HCT116 (cell line): ENCODE measurements around the gene CELF2. TPM values are rescaled to one million over a fixed set of nuclear protein-coding genes. Genes with fewer than 3 reads are reported as not detected.

ENCODE experiments used
- ATAC-seq: fragments of 200-7000 bp; cut with Tn5 transposase; 2 replicates; pipeline ENCODE4 v1.9.1; 2020; ENCODE audit warnings: mild to moderate bottlenecking, moderate library complexity
- BruUV-seq: library from RNA; stranded (reverse); fragments of 400-500 nt; replicated peaks from 2 replicates; lab custom pipeline; 2021; lab: Mats Ljungman, UMichigan
- CTCF ChIA-PET: fragments of 300-600 bp; sonication (Branson Sonifier 250); formaldehyde crosslinking; loops from one replicate; lab custom pipeline; 2021; ENCODE audit warnings: antibody characterized with exemption; lab: Charles Lee
- POLR2A ChIA-PET: fragments of 300-600, 350-600 bp; sonication (Branson Sonifier 250); formaldehyde crosslinking; loops from one replicate; lab custom pipeline; 2021; ENCODE audit warnings: antibody characterized with exemption; lab: Charles Lee
- RAD21 ChIA-PET, 2 experiments: fragments of 300-600 bp; sonication (Branson Sonifier 250); formaldehyde crosslinking; loops; one replicate each; lab custom pipeline; 2023; ENCODE audit warnings: low total read pairs in 2 of 2; ENCODE audit not compliant: uncharacterized antibody in 2 of 2, unreplicated experiment in 2 of 2, low non-redundant PET in 1 of 2; lab: Charles Lee
- DNase-seq: peaks from one replicate; pipeline ENCODE4 v3.0.0-alpha.2; 2010; ENCODE audit warnings: low read depth, low spot score
- H2AFZ ChIP-seq: fragments of 200-600 bp; shearing (Covaris generic), sonication (generic); 2 replicates; pipeline ENCODE4 v1.6.1; 2017; ENCODE audit warnings: low read depth, mixed run types, mixed read lengths, antibody characterized with exemption, low read length; ENCODE audit not compliant: poor library complexity, severe bottlenecking
- H3K27ac ChIP-seq: 2 replicates; pipeline ENCODE4 v1.5.1; 2012; ENCODE audit warnings: low read depth, low read length
- H3K27me3 ChIP-seq: fragments of 200-600 bp; sonication (generic); 2 replicates; pipeline ENCODE4 v1.6.1; 2016; ENCODE audit warnings: mixed run types, low read length, mixed read lengths; ENCODE audit not compliant: insufficient read depth
- H3K36me3 ChIP-seq, 2 experiments: fragments of 200-500 bp in 1 of 2; fragments of 200-600 bp in 1 of 2; sonication (Bioruptor generic) in 1 of 2; sonication (generic) in 1 of 2; 2 replicates each; pipeline versions ENCODE4 v1.5.1 to v1.6.1; 2014 to 2016; ENCODE audit warnings: low read length in 2 of 2, inconsistent platforms in 1 of 2, mixed read lengths in 1 of 2, mixed run types in 1 of 2; ENCODE audit not compliant: insufficient read depth in 2 of 2, control insufficient read depth in 1 of 2
- H3K4me1 ChIP-seq, 2 experiments: fragments of 200-600 bp in 1 of 2; sonication (generic) in 1 of 2; 2 replicates each; pipeline versions ENCODE4 v1.5.1 to v1.6.1; 2012 to 2017; ENCODE audit warnings: low read length in 2 of 2, inconsistent platforms in 1 of 2, mild to moderate bottlenecking in 1 of 2, mixed read lengths in 1 of 2, mixed run types in 1 of 2, moderate library complexity in 1 of 2; ENCODE audit not compliant: insufficient read depth in 2 of 2, control insufficient read depth in 1 of 2
- H3K4me2 ChIP-seq: fragments of 200-600 bp; sonication (generic); 2 replicates; pipeline ENCODE4 v1.6.1; 2017; ENCODE audit warnings: mixed run types, low read length, mixed read lengths
- H3K4me3 ChIP-seq, 2 experiments: fragments of 200-600 bp in 1 of 2; sonication (generic) in 1 of 2; replicated peaks in 1 of 2; 2 replicates each; pipeline ENCODE4 v1.5.1; 2011 to 2016; ENCODE audit warnings: low read length in 2 of 2, control low read depth in 1 of 2, low read depth in 1 of 2, mild to moderate bottlenecking in 1 of 2, mixed read lengths in 1 of 2, mixed run types in 1 of 2
- H3K79me2 ChIP-seq: fragments of 200-600 bp; sonication (generic); 2 replicates; pipeline ENCODE4 v1.6.1; 2017; ENCODE audit warnings: mild to moderate bottlenecking, mixed run types, low read length, moderate library complexity, mixed read lengths; ENCODE audit not compliant: insufficient read depth
- H3K9ac ChIP-seq: fragments of 200-600 bp; sonication (generic); 2 replicates; pipeline ENCODE4 v1.6.1; 2016; ENCODE audit warnings: low read length, mixed read lengths
- H3K9me2 ChIP-seq: fragments of 200-600 bp; sonication (generic), shearing (Covaris generic); 2 replicates; pipeline ENCODE4 v1.6.1; 2017; ENCODE audit warnings: mixed run types, mild to moderate bottlenecking, moderate library complexity; ENCODE audit not compliant: insufficient read depth
- H3K9me3 ChIP-seq, 2 experiments: fragments of 200-500 bp in 1 of 2; fragments of 200-600 bp in 1 of 2; sonication (Bioruptor generic) in 1 of 2; sonication (generic) in 1 of 2; 2 replicates each; pipeline ENCODE4 v1.6.1; 2014 to 2017; ENCODE audit warnings: low read length in 2 of 2, mixed read lengths in 2 of 2, inconsistent platforms in 1 of 2, low read depth in 1 of 2, mild to moderate bottlenecking in 1 of 2, mixed run types in 1 of 2, moderate library complexity in 1 of 2; ENCODE audit not compliant: control insufficient read depth in 1 of 2, insufficient read depth in 1 of 2
- H4K20me1 ChIP-seq: fragments of 200-600 bp; sonication (generic), shearing (Covaris generic); 2 replicates; pipeline ENCODE4 v1.6.1; 2017; ENCODE audit warnings: mixed run types, mild to moderate bottlenecking, moderate library complexity; ENCODE audit not compliant: insufficient read depth
- ATF3 ChIP-seq: IDR thresholded peaks from 2 replicates; pipeline ENCODE4 v1.6.1; 2012
- CBX3 ChIP-seq: IDR thresholded peaks from 2 replicates; pipeline ENCODE4 v1.6.1; 2012; ENCODE audit warnings: low read depth
- CEBPB ChIP-seq: IDR thresholded peaks from 2 replicates; pipeline ENCODE4 v1.6.1; 2012; ENCODE audit warnings: low read depth
- EGR1 ChIP-seq: IDR thresholded peaks from 2 replicates; pipeline ENCODE4 v1.6.1; 2012; ENCODE audit warnings: low read depth
- ELF1 ChIP-seq: IDR thresholded peaks from 2 replicates; pipeline ENCODE4 v1.6.1; 2012; ENCODE audit warnings: low read depth, borderline replicate concordance
- EZH2 ChIP-seq: fragments of 200-600 bp; sonication (generic); IDR thresholded peaks from 2 replicates; pipeline ENCODE4 v1.6.1; 2017; ENCODE audit warnings: antibody characterized with exemption, mixed run types
- EZH2phosphoT487 ChIP-seq: fragments of 200-600 bp; IDR thresholded peaks from 2 replicates; pipeline ENCODE4 v1.6.1; 2018; ENCODE audit warnings: antibody characterized with exemption, borderline replicate concordance
- POLR2AphosphoS5 ChIP-seq: IDR thresholded peaks from 2 replicates; pipeline ENCODE4 v1.6.1; 2011; ENCODE audit warnings: mild to moderate bottlenecking, low read depth, low read length, moderate library complexity
- RAD21 ChIP-seq: IDR thresholded peaks from 2 replicates; pipeline ENCODE4 v1.6.1; 2012; ENCODE audit warnings: low read depth, mild to moderate bottlenecking
- SP1 ChIP-seq: IDR thresholded peaks from 2 replicates; pipeline ENCODE4 v1.6.1; 2012; ENCODE audit warnings: low read depth
- SRF ChIP-seq: IDR thresholded peaks from 2 replicates; pipeline ENCODE4 v1.6.1; 2012; ENCODE audit warnings: low read depth
- TCF7L2 ChIP-seq: IDR thresholded peaks from 2 replicates; pipeline ENCODE4 v1.7.0; 2011; ENCODE audit warnings: borderline replicate concordance, inconsistent platforms; ENCODE audit not compliant: insufficient read depth, insufficient read length; ENCODE audit errors: extremely low read depth
- YY1 ChIP-seq: IDR thresholded peaks from 2 replicates; pipeline ENCODE4 v1.6.1; 2011; ENCODE audit warnings: low read length, low read depth, moderate library complexity, mild to moderate bottlenecking; ENCODE audit not compliant: insufficient replicate concordance; ENCODE audit errors: extremely low read depth
- ZFX ChIP-seq: fragments of 450-650 bp; IDR thresholded peaks from 2 replicates; pipeline ENCODE4 v1.6.1; 2017
- ZNF274 ChIP-seq: fragments of 200-500 bp; sonication (Bioruptor generic); IDR thresholded peaks from 2 replicates; pipeline ENCODE4 v1.6.1; 2014; ENCODE audit warnings: mild to moderate bottlenecking, low read depth, low read length, inconsistent platforms
- intact Hi-C: fragments of 100-400 bp; cut with micrococcal nuclease; formaldehyde crosslinking; loops from 2 replicates; pipeline ENCODE4 v1.10.0; 2022
- total RNA-seq: library from RNA; stranded (reverse); gene quantifications from one replicate; pipeline ENCODE4 v1.2.1, GENCODE V29; 2021; ENCODE audit not compliant: unreplicated experiment
- TF ChIP-seq, protein P1 (sequence below): IDR thresholded peaks from 2 replicates; pipeline ENCODE4 v1.6.1; 2012
- TF ChIP-seq, protein P2 (sequence below), 3 experiments: fragments of 200-600 bp in 1 of 3; sonication (generic) in 1 of 3; IDR thresholded peaks in 2 of 3; conservative IDR thresholded peaks in 1 of 3; 2 replicates each; pipeline ENCODE4 v1.5.1; 2012 to 2017; ENCODE audit warnings: low read depth in 2 of 3, low read length in 2 of 3, antibody characterized with exemption in 1 of 3, borderline replicate concordance in 1 of 3, control low read depth in 1 of 3, mild to moderate bottlenecking in 1 of 3, mixed read lengths in 1 of 3, mixed run types in 1 of 3, moderate library complexity in 1 of 3; ENCODE audit not compliant: insufficient read depth in 1 of 3

Gene CELF2
- total RNA-seq, 1 experiment from 2014 or later, result 0.66 TPM

- BruUV-seq, result no TSS peak
Observed at GRCh38 chr10:11332846-11333245, 315.2 kb downstream of the CELF2 start.

DNA sequence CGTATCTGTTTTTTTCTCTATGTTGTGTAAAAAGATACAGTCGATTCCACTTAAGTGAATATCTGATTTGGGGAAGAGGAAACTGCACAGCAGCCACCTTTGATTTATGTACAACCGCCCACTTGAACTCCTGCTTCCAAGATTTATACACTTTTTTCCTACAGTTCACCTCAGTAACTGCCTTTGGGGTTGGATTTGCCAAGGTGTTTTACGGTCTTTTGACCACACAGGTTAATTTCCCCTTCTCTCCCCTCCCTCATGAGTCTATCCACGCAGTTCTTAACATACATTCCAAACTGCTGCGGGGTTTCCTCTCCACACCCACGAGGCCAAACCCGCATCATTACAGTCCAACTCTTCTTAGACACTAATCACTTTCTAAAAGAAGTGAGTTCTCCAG lies 316.8 kb downstream of the CELF2 start:
- Histone ChIP-seq H3K9me3 (no peaks in the 10 kb centered on the region), H3K9me2 (no peaks in the 10 kb centered on the region), H3K27ac (no peak overlapping the region), H3K79me2 (no peaks in the 10 kb centered on the region), H3K4me1 (no peaks in the 10 kb centered on the region), H3K27me3 (peaks cover 23% of the 10 kb centered on the region), H3K4me3 (no peak overlapping the region), H4K20me1 (no peaks in the 10 kb centered on the region), H3K9ac (no peak overlapping the region), H2AFZ (no peak overlapping the region), H3K4me2 (no peak overlapping the region), H3K36me3 (no peaks in the 10 kb centered on the region)
- ChIA-PET RAD21 (no interaction called here), POLR2A (no interaction called here), CTCF (no interaction called here)
- BruUV-seq, result no TSS peak
- ATAC-seq, result no peak
- intact Hi-C loops, result no loop called here
- DNase-seq, result no peak
- TF ChIP-seq EGR1 (no peak), SRF (no peak), RAD21 (no peak), YY1 (no peak), ZNF274 (no peak), CEBPB (no peak), ZFX (no peak), TCF7L2 (no peak), ELF1 (no peak), ATF3 (no peak), SP1 (no peak), POLR2AphosphoS5 (no peak)
- TF ChIP-seq, protein P1, sequence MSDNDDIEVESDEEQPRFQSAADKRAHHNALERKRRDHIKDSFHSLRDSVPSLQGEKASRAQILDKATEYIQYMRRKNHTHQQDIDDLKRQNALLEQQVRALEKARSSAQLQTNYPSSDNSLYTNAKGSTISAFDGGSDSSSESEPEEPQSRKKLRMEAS, result no peak

More at GRCh38 chr10:11332846-11333245, 315.2 kb downstream of the CELF2 start:
- no peaks in the 10 kb centered on the region for H3K9me2 ChIP-seq
- CTCF ChIA-PET, result no interaction called here
- H3K27ac ChIP-seq, result no peak overlapping the region
- DNase-seq (no peak), ATAC-seq (no peak)
- no peak overlapping the region for H3K9ac ChIP-seq
- no peaks in the 10 kb centered on the region for H3K36me3 ChIP-seq
- H3K4me3 ChIP-seq, result no peak overlapping the region
- TF ChIP-seq SP1 (no peak), ZFX (no peak), EZH2 (no peak), SRF (no peak), RAD21 (no peak), EZH2phosphoT487 (no peak), CBX3 (no peak), EGR1 (no peak), ZNF274 (no peak), ELF1 (no peak)
- TF ChIP-seq, protein P2, sequence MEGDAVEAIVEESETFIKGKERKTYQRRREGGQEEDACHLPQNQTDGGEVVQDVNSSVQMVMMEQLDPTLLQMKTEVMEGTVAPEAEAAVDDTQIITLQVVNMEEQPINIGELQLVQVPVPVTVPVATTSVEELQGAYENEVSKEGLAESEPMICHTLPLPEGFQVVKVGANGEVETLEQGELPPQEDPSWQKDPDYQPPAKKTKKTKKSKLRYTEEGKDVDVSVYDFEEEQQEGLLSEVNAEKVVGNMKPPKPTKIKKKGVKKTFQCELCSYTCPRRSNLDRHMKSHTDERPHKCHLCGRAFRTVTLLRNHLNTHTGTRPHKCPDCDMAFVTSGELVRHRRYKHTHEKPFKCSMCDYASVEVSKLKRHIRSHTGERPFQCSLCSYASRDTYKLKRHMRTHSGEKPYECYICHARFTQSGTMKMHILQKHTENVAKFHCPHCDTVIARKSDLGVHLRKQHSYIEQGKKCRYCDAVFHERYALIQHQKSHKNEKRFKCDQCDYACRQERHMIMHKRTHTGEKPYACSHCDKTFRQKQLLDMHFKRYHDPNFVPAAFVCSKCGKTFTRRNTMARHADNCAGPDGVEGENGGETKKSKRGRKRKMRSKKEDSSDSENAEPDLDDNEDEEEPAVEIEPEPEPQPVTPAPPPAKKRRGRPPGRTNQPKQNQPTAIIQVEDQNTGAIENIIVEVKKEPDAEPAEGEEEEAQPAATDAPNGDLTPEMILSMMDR (IDR thresholded peaks at IDR 0.05 in 2 of 3, conservative IDR thresholded peaks at IDR 0.05 in 1 of 3; ENCODE audit: borderline replicate concordance in 1 of 3, insufficient read depth in 1 of 3, low read depth in 2 of 3, low read length in 2 of 3), result no peak
- no peaks in the 10 kb centered on the region for H3K4me1 ChIP-seq
- no peaks in the 10 kb centered on the region for H4K20me1 ChIP-seq
- peaks cover 29% of the 10 kb centered on the region for H3K27me3 ChIP-seq
- no peak overlapping the region for H2AFZ ChIP-seq
- POLR2A ChIA-PET, result no interaction called here
- H3K4me2 ChIP-seq, result no peak overlapping the region
- H3K79me2 ChIP-seq, result no peaks in the 10 kb centered on the region
- RAD21 ChIA-PET, result no interaction called here
- intact Hi-C loops, result no loop called here
- no peaks in the 10 kb centered on the region for H3K9me3 ChIP-seq
